Measurements from ENCODE around the gene AMDHD2. TPM values are rescaled to one million over a fixed set of nuclear protein-coding genes. Genes with fewer than 3 reads are reported as not detected.

AMDHD2 gene
- total and polyA plus RNA-seq, 5 donors from 2014 or later, result 18.3 to 239 (median 18.8) TPM

- peaks cover 19 to 63% (median 33%) of the 10 kb centered on the region in 4 donors for H3K4me1 Mint-ChIP-seq
- Histone ChIP-seq H3K4me3 (ENCODE audit: low read depth, low read length) (peak overlapping the region; percentile 83), H3K9me3 (ENCODE audit: control insufficient read depth in 2 of 2, low read length in 2 of 2) (no peaks in the 10 kb centered on the region), H3K4me1 (ENCODE audit: control insufficient read depth, insufficient read depth, low read length, poor library complexity, severe bottlenecking) (peaks cover 53% of the 10 kb centered on the region), H3K27me3 (ENCODE audit: control insufficient read depth, insufficient read depth, low read length) (no peaks in the 10 kb centered on the region), H3K36me3 (ENCODE audit: control insufficient read depth, insufficient read depth, low read length) (peaks cover 6% of the 10 kb centered on the region), H3K27ac (ENCODE audit: insufficient read depth, low read length, poor library complexity, severe bottlenecking) (peak overlapping the region; percentile 97)
- peak overlapping the region; percentile 91 to 96 (median 94) for H3K4me3 Mint-ChIP-seq
- DNase-seq (peak in 2 of 3 donors; percentile 39 to 45), ATAC-seq (ENCODE audit: low read depth in 2 of 2) (no peak)
- H3K27me3 Mint-ChIP-seq, result peaks cover 11% of the 10 kb centered on the region
- no peaks in the 10 kb centered on the region for H3K9me3 Mint-ChIP-seq
- H3K27ac Mint-ChIP-seq, result peak overlapping the region; percentile 94 to 97 (median 95)
- H3K36me3 Mint-ChIP-seq, result peaks cover 11% of the 10 kb centered on the region
Observed at GRCh38 chr16:2514333-2515179, 5.6 kb upstream of the AMDHD2 start.

GRCh38 chr16:2515180-2515851 lies 4.9 kb upstream of the AMDHD2 start:
- peak overlapping the region; percentile 83 for H3K4me3 ChIP-seq (ENCODE audit: low read depth, low read length)
- no peaks in the 10 kb centered on the region for H3K27me3 ChIP-seq (ENCODE audit: control insufficient read depth, insufficient read depth, low read length)
- H3K36me3 Mint-ChIP-seq, result peaks cover 11% of the 10 kb centered on the region
- peaks cover 58% of the 10 kb centered on the region for H3K4me1 ChIP-seq (ENCODE audit: control insufficient read depth, insufficient read depth, low read length, poor library complexity, severe bottlenecking)
- no peak for ATAC-seq (ENCODE audit: low read depth in 2 of 2)
- peak overlapping the region; percentile 91 to 96 (median 94) for H3K4me3 Mint-ChIP-seq
- peak overlapping the region; percentile 94 to 97 (median 95) for H3K27ac Mint-ChIP-seq
- no peaks in the 10 kb centered on the region for H3K9me3 ChIP-seq (ENCODE audit: control insufficient read depth in 2 of 2, low read length in 2 of 2)
- H3K4me1 Mint-ChIP-seq, result peaks cover 25 to 68% (median 38%) of the 10 kb centered on the region in 4 donors
- peak overlapping the region; percentile 97 for H3K27ac ChIP-seq (ENCODE audit: insufficient read depth, low read length, poor library complexity, severe bottlenecking)
- peaks cover 11% of the 10 kb centered on the region for H3K27me3 Mint-ChIP-seq
- no peaks in the 10 kb centered on the region for H3K9me3 Mint-ChIP-seq
- DNase-seq, result no peak
- H3K36me3 ChIP-seq (ENCODE audit: control insufficient read depth, insufficient read depth, low read length), result peaks cover 7% of the 10 kb centered on the region

DNA sequence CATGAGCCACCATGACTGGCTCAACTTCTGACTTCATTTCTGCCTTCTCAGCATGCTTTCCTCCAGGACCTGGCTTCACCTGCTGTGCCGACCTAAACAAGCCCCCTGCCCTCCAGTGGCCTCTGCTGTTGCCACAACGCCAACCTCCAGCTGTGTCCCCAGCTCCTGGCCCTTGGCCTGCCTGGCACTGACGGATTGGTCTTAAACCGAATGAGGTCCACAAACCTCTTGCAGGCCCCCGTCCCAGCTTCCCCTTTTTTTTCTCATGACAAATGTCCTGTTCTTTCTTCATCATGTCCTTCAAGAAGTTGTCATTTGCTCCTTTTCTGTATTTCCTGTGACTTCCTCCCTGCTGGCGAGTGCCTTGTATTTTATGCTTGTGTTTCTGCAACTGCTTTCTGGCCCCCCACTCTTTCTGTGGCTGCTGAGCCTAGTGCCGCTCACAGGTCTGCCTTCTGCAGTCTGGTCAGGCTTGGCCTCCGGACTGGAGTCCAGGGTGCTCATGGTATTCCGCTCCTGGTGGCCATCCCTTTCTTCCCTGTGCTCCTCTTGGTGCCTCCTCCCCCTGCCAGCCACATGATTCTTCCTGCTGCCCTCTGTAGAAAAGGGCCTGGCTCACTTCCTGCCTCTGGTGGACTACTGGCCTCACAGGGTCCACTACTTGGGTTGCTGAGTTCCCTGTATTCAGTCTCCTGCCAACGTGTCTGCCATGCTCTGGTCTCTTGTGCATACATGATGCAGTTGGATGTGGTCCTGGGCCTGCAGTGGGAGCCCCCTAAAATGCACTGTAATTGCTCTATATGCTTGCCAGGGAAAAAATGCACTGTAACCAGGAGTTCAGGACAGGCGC lies 3.6 kb upstream of the AMDHD2 start:
- H3K4me1 Mint-ChIP-seq, result peaks cover 25 to 78% (median 38%) of the 10 kb centered on the region in 4 donors
- H3K9me3 ChIP-seq (ENCODE audit: control insufficient read depth in 2 of 2, low read length in 2 of 2), result no peaks in the 10 kb centered on the region
- no peak overlapping the region for H3K4me3 ChIP-seq (ENCODE audit: low read depth, low read length)
- peaks cover 11% of the 10 kb centered on the region for H3K36me3 Mint-ChIP-seq
- peaks cover 0 to 3% (median 0%) of the 10 kb centered on the region in 7 donors for H3K9me3 Mint-ChIP-seq
- H3K4me1 ChIP-seq (ENCODE audit: control insufficient read depth, insufficient read depth, low read length, poor library complexity, severe bottlenecking), result peaks cover 69% of the 10 kb centered on the region
- no peak for ATAC-seq (ENCODE audit: low read depth in 2 of 2)
- H3K4me3 Mint-ChIP-seq, result peak overlapping the region; percentile 91 to 96 (median 94)
- DNase-seq, result no peak
- H3K27ac Mint-ChIP-seq, result peak overlapping the region; percentile 60 to 97 (median 95)
- H3K27ac ChIP-seq (ENCODE audit: insufficient read depth, low read length, poor library complexity, severe bottlenecking), result peak overlapping the region; percentile 8
- peaks cover 16% of the 10 kb centered on the region for H3K27me3 Mint-ChIP-seq
- peaks cover 7% of the 10 kb centered on the region for H3K36me3 ChIP-seq (ENCODE audit: control insufficient read depth, insufficient read depth, low read length)
- no peaks in the 10 kb centered on the region for H3K27me3 ChIP-seq (ENCODE audit: control insufficient read depth, insufficient read depth, low read length)

- Mint-ChIP-seq H3K27ac (peak overlapping the region; percentile 7 to 95 (median 88)), H3K36me3 (peaks cover 11% of the 10 kb centered on the region), H3K4me3 (peak overlapping the region in 3 of 4 donors; percentile 58 to 96 (median 91)), H3K4me1 (peaks cover 25 to 70% (median 36%) of the 10 kb centered on the region in 4 donors), H3K27me3 (peaks cover 16% of the 10 kb centered on the region), H3K9me3 (peaks cover 0 to 3% (median 0%) of the 10 kb centered on the region in 7 donors)
- no peak for ATAC-seq (ENCODE audit: low read depth in 2 of 2)
- no peak overlapping the region for H3K4me3 ChIP-seq (ENCODE audit: low read depth, low read length)
- H3K9me3 ChIP-seq (ENCODE audit: control insufficient read depth in 2 of 2, low read length in 2 of 2), result no peaks in the 10 kb centered on the region
- H3K36me3 ChIP-seq (ENCODE audit: control insufficient read depth, insufficient read depth, low read length), result peaks cover 11% of the 10 kb centered on the region
- no peaks in the 10 kb centered on the region for H3K27me3 ChIP-seq (ENCODE audit: control insufficient read depth, insufficient read depth, low read length)
- H3K27ac ChIP-seq (ENCODE audit: insufficient read depth, low read length, poor library complexity, severe bottlenecking), result no peak overlapping the region
- peaks cover 64% of the 10 kb centered on the region for H3K4me1 ChIP-seq (ENCODE audit: control insufficient read depth, insufficient read depth, low read length, poor library complexity, severe bottlenecking)
- no peak for DNase-seq
Observed at GRCh38 chr16:2517954-2518605, 2.1 kb upstream of the AMDHD2 start.

DNA sequence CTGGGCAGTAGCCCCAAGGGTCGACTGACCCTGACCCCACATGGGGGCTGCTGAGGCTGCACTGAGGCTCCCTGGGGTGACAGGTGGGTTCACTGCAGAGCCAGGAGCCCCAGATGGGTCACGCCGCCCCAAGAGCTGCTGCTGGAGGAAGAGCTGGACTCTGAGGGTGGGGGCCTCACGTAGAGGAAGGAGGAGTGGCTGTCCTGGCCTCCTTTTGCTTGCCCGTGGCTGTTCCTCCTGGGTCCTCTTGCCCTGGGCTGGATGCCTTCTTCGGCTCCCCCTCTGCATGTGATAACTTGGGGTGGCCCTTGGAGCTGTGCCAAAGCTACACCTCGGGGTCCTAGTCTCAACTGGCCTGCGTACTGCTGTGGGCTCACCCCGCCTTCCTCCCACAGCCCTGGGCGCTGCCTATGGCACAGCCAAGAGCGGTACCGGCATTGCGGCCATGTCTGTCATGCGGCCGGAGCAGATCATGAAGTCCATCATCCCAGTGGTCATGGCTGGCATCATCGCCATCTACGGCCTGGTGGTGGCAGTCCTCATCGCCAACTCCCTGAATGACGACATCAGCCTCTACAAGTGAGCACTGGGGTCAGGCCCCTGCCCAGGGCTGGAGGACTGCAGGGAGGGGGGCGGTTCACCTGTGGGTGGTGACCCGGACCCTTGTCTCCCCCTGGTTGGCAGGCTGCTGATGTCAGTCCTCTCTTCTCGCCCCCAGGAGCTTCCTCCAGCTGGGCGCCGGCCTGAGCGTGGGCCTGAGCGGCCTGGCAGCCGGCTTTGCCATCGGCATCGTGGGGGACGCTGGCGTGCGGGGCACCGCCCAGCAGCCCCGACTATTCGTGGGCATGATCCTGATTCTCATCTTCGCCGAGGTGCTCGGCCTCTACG lies 1.1 kb upstream of the AMDHD2 start:
- Histone ChIP-seq H3K9me3 (ENCODE audit: control insufficient read depth in 2 of 2, low read length in 2 of 2) (no peaks in the 10 kb centered on the region), H3K27ac (ENCODE audit: insufficient read depth, low read length, poor library complexity, severe bottlenecking) (peak overlapping the region; percentile 85), H3K4me1 (ENCODE audit: control insufficient read depth, insufficient read depth, low read length, poor library complexity, severe bottlenecking) (peaks cover 61% of the 10 kb centered on the region), H3K27me3 (ENCODE audit: control insufficient read depth, insufficient read depth, low read length) (no peaks in the 10 kb centered on the region), H3K36me3 (ENCODE audit: control insufficient read depth, insufficient read depth, low read length) (peaks cover 21% of the 10 kb centered on the region), H3K4me3 (ENCODE audit: low read depth, low read length) (no peak overlapping the region)
- Mint-ChIP-seq H3K36me3 (peaks cover 11% of the 10 kb centered on the region), H3K4me3 (peak overlapping the region; percentile 61 to 96 (median 82)), H3K27ac (peak overlapping the region; percentile 86 to 92 (median 88)), H3K4me1 (peaks cover 25 to 73% (median 39%) of the 10 kb centered on the region in 4 donors), H3K9me3 (peaks cover 0 to 3% (median 0%) of the 10 kb centered on the region in 7 donors), H3K27me3 (peaks cover 16% of the 10 kb centered on the region)
- DNase-seq, result no peak
- no peak for ATAC-seq (ENCODE audit: low read depth in 2 of 2)

DNA sequence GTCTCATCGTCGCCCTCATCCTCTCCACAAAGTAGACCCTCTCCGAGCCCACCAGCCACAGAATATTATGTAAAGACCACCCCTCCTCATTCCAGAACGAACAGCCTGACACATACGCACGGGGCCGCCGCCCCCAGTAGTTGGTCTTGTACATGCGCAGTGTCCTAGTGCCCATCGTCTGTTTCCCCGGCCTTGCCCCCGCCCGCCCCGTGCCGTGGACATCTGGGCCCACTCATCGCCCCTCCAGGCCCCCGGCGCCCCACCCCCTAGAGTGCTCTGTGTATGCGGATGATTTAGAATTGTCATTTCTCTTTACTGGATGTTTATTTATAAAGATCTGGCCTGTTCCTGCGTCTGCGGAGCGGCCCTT lies 475 bp upstream of the AMDHD2 start:
- H3K4me1 ChIP-seq (ENCODE audit: control insufficient read depth, insufficient read depth, low read length, poor library complexity, severe bottlenecking), result peaks cover 58% of the 10 kb centered on the region
- DNase-seq (no peak), ATAC-seq (ENCODE audit: low read depth in 2 of 2) (no peak)
- H3K36me3 ChIP-seq (ENCODE audit: control insufficient read depth, insufficient read depth, low read length), result peaks cover 27% of the 10 kb centered on the region
- H3K27me3 Mint-ChIP-seq, result peaks cover 13% of the 10 kb centered on the region
- peak overlapping the region; percentile 85 for H3K27ac ChIP-seq (ENCODE audit: insufficient read depth, low read length, poor library complexity, severe bottlenecking)
- peaks cover 0 to 6% (median 0%) of the 10 kb centered on the region in 7 donors for H3K9me3 Mint-ChIP-seq
- peaks cover 25 to 75% (median 42%) of the 10 kb centered on the region in 4 donors for H3K4me1 Mint-ChIP-seq
- H3K27me3 ChIP-seq (ENCODE audit: control insufficient read depth, insufficient read depth, low read length), result no peaks in the 10 kb centered on the region
- H3K4me3 Mint-ChIP-seq, result peak overlapping the region; percentile 81 to 96 (median 86)
- peak overlapping the region; percentile 90 to 95 (median 92) for H3K27ac Mint-ChIP-seq
- H3K9me3 ChIP-seq (ENCODE audit: control insufficient read depth in 2 of 2, low read length in 2 of 2), result no peaks in the 10 kb centered on the region
- peak overlapping the region; percentile 19 for H3K4me3 ChIP-seq (ENCODE audit: low read depth, low read length)
- peaks cover 17% of the 10 kb centered on the region for H3K36me3 Mint-ChIP-seq
